Spleen (tissue), 7 donors: Measurements from ENCODE around the gene JAML.

Experiments
- CTCF ChIP-seq, 11 experiments: fragments of 200-600 bp in 7 of 11; fragments of 450-650 bp in 4 of 11; sonication (generic) in 4 of 11; IDR thresholded peaks in 8 of 11; conservative IDR thresholded peaks in 3 of 11; 1 replicate in 7 of 11; 2 replicates in 4 of 11; pipeline versions ENCODE4 v1.4.0 to v1.8.0; 2016 to 2021; ENCODE audit warnings: antibody characterized with exemption in 11 of 11, inconsistent platforms in 4 of 11, mild to moderate bottlenecking in 1 of 11
- POLR2A ChIP-seq, 3 donors: fragments of 450-650 bp; IDR thresholded peaks; one replicate each; pipeline ENCODE4 v1.5.1; 2017; ENCODE audit warnings: antibody characterized with exemption in 3 of 3, mild to moderate bottlenecking in 1 of 3
- donor health status: DM: no; HTN: no; CAD: no; lungs with moderate emphysema.
- donor health status: DM: no; HTN: no; CAD: no.
- donor health status: DM: no; HTN: no; CAD: no.

GRCh38 chr11:118263695-118264568 lies 39.1 kb upstream of the JAML start, which contains the start of gene MPZL2:
- TF ChIP-seq CTCF (IDR thresholded peaks at IDR 0.05 in 8 of 11, conservative IDR thresholded peaks at IDR 0.05 in 3 of 11) (no peak), POLR2A (IDR thresholded peaks at IDR 0.05) (no peak)
